GM12873 (cell line): ENCODE results near the gene STRN4.

Experiments
- TF ChIP-seq, protein P1 (sequence below): IDR thresholded peaks from 2 replicates; pipeline ENCODE4 v1.5.1; 2012; ENCODE audit warnings: low read depth, mild to moderate bottlenecking, moderate library complexity, low read length, control low read depth; ENCODE audit not compliant: insufficient read depth; ENCODE audit errors: missing control alignments

Gene STRN4

DNA sequence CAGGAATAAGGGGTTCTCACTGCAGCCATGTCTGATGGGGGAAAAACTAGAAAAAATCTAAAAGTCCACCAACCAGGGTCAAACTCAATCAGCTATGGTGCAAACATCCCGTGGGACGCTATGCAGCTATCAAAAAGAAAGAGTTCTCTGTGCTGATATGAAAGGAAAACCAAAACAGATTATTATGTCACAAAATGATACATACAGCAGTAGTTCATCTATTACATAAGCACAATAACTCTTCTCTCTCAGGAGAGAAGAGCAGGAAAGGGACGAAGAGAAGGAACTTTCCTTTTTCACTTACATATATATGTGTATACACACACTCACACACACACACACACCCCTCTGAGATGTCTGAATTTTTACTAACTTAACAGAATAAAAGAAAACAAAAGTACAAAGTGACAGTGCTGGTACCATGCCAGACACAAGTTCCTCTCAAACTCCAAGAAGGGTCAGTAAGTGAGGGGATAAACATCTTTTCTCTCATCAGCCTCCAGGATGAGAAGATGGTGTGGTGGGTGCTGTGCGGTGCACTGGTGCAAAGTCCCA is 3.2 kb downstream of the STRN4 start:
- TF ChIP-seq, protein P1, sequence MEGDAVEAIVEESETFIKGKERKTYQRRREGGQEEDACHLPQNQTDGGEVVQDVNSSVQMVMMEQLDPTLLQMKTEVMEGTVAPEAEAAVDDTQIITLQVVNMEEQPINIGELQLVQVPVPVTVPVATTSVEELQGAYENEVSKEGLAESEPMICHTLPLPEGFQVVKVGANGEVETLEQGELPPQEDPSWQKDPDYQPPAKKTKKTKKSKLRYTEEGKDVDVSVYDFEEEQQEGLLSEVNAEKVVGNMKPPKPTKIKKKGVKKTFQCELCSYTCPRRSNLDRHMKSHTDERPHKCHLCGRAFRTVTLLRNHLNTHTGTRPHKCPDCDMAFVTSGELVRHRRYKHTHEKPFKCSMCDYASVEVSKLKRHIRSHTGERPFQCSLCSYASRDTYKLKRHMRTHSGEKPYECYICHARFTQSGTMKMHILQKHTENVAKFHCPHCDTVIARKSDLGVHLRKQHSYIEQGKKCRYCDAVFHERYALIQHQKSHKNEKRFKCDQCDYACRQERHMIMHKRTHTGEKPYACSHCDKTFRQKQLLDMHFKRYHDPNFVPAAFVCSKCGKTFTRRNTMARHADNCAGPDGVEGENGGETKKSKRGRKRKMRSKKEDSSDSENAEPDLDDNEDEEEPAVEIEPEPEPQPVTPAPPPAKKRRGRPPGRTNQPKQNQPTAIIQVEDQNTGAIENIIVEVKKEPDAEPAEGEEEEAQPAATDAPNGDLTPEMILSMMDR = no peak

DNA sequence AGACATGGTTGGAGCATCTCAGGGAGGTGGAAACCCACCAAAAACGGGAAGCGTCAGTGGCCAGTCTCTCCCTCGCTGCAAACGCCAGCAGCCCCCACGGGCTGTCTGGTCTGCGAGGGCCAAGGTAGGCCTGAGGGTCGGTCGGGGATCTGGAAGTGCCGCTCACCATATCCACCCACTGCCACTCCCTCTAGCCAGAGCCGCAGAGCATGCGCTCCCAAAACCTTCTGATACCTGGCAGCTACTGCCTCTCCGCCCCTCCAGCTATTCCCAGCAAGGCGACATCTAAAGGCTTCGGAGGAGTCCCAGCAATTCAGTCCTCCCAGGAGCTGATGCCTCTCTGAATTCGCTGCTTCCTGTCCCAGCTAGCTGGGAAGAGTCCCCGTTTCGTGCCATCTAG is 4.8 kb downstream of the STRN4 start:
- TF ChIP-seq, protein P1 = no peak

DNA sequence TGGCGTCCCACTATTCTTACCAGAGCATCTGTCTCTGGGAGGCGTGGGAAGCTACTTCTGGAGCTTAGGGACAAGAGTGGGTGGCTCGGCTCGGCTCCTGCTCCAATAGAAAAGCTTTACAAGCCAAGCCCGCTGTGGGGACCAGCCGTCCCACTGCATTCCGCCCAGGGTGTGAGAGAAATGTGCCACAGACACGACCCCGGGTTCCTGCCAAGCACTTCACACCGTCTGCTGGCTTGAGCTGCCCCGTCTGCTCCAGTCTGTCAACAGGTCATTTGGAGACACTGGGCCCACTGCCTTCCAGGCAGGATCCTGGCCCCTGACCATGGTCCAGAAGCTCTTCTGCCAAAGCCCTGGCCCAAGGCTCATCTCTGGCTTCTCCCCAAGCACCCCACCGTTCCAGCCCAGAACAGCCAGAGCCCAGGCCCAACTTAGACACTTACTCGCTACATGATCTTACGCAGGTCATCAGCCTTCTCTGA is 6.9 kb downstream of the STRN4 start:
- TF ChIP-seq, protein P1 = no peak

DNA sequence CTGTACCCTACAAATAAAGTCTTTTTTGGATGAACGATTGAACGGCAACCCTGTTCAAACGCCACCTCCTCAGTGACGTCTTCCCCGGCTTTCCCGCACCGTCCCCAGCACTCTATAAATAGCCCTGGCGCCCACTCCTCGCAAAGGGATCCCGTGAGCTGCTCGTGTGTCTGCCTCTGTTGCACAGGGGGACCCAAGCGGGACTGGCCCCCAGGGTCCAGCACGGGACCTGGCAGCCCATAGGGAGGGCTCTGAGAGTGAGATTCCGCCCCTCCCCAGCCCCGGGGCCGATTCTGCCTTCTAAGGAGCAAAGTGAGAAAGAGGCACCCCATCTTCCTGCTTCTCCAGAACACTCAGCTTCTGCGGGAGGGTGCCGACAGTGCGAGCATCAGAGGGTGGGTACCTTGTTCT is 8.5 kb downstream of the STRN4 start:
- TF ChIP-seq, protein P1 = no peak

DNA sequence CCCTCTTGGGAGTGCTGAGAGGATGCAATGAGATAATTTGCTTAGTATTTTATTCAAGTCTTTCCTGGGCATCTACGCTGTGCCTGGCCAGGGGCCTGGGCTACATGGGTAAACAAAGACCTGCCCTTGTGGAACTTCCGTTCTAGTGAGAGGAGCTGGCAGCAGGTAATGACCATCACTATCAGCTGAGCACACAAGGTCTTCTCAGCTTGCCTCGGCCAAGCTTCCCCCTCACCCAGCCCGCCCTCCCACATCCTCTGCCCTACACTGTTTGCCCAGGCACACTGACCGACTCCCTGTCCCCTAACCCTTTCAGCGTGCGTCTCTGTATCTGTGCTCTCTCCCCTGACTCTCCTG is 9.0 kb downstream of the STRN4 start:
- TF ChIP-seq, protein P1 = no peak

DNA sequence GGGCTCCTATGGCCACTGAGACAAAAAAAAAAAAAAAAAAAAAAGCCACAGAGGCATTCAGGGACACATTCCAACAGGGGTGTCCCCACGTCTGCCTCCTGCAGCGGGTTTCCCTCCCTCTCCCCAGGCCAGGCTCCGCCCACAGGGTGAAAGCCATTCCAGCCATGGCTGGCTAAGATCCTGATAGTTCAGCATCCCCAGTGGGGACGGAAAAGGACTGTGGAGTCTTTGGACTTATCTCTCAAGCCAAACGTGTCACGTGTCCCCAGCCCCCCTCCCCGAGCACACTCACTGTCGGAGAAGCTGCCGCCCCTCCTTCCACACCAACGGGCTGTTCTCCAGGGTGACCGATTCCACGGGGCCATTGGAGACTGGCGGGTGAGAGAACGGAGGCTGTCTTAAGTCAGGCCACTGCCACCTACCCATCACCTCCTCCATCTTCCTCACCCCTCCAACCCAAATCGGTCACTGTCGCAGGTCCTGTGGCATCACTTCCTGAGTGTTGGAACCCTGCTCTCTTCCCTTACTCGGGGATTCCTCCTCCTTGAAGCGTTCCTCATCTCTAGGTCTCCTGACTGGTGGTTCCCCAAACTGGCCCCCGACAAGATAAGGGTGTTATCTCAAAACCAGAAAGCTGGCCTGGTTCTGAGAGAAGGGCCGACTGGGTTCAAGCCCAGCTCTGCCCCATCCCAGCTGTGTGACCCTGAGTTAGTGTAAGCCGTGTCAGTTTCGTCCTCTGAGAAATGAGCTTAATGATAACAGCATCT is 9.5 kb downstream of the STRN4 start:
- TF ChIP-seq, protein P1 = no peak

DNA sequence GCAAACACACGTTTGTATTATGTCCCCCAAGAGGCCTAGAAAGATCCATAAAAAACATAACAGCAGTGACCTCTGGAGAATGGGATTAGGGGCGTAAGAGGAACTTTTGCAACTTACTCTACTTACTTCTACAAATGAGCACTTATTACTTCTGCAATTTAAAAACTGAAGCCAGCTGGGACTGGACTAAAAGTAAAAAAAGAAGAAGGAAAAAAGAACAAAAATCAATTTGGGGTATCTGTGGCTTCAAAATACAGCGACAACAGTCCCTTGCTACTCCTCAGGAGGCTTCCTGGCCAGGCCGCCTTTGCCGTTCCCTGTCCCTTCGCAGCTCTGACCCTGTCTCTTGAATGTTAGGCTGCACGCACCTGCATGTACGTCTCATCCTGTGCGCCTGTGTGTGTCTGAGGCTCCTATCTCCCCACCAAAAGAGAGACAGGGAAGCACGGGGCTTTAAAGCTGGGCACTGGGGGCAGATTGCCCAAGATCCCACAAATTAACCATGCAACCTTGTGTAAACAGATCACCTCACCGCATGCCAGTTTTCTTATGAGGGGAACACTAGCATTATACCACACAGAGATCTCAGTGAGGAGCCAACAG is 12.5 kb downstream of the STRN4 start:
- TF ChIP-seq, protein P1 = no peak
